Measurements from ENCODE around the gene SNTA1.

GRCh38 chr20:33412484-33412838, 31.1 kb downstream of the SNTA1 start:
- TF ChIP-seq CTCF (IDR thresholded peaks at IDR 0.05) (no peak), POLR2A (IDR thresholded peaks at IDR 0.05) (no peak)
